ENCODE data around the gene CD3G.
"Not testable (repeated sequence)": the region's sequence is repeated elsewhere in the genome, so short reads cannot be mapped to it uniquely, and the experiment has no call there.

The CD3G gene

GRCh38 chr11:118343981-118344515 lies at the start of gene CD3G:
TSS of gene CD3G (plus strand) at chr11:118344344. CDS start at chr11:118344424, 80 bp downstream.
- peak; percentile 39 to 42 for DNase-seq (ENCODE audit: low read depth in 2 of 2)

DNA sequence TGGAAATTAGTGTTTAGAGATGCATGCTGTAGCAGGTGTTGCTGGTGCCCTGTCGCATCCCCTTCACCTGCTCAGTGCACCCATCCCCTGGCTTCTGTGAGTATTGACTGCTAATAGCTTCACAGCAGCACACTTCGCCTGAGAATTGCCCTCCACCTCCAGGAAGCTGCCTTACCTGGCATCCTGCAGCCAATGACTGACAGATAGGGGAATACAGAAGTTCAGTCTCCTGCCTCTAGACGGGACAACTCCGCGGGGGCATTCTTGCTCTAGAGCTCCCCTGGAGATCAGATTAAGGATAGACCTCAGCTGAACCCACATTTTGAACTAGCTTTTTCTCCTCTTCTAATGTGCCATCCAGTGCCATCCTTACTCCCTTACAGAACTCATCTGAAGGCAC lies 48.9 kb upstream of the CD3G start:
- no peak for DNase-seq (ENCODE audit: low read depth in 2 of 2)

- DNase-seq (ENCODE audit: low read depth in 2 of 2): no peak
Observed at GRCh38 chr11:118295815-118296454, 48.2 kb upstream of the CD3G start.

- no peak for DNase-seq (ENCODE audit: low read depth in 2 of 2)
Observed at GRCh38 chr11:118301600-118302195, 42.4 kb upstream of the CD3G start.

DNA sequence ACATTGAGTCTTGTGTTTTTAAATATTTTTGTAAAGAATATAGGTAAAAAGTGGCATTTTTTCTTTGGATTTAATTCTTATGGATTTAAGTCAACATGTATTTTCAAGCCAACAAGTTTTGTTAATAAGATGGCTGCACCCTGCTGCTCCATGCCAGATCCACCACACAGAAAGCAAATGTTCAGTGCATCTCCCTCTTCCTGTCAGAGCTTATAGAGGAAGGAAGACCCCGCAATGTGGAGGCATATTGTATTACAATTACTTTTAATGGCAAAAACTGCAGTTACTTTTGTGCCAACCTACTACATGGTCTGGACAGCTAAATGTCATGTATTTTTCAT lies 39.9 kb upstream of the CD3G start:
- DNase-seq (ENCODE audit: low read depth in 2 of 2): no peak

DNA sequence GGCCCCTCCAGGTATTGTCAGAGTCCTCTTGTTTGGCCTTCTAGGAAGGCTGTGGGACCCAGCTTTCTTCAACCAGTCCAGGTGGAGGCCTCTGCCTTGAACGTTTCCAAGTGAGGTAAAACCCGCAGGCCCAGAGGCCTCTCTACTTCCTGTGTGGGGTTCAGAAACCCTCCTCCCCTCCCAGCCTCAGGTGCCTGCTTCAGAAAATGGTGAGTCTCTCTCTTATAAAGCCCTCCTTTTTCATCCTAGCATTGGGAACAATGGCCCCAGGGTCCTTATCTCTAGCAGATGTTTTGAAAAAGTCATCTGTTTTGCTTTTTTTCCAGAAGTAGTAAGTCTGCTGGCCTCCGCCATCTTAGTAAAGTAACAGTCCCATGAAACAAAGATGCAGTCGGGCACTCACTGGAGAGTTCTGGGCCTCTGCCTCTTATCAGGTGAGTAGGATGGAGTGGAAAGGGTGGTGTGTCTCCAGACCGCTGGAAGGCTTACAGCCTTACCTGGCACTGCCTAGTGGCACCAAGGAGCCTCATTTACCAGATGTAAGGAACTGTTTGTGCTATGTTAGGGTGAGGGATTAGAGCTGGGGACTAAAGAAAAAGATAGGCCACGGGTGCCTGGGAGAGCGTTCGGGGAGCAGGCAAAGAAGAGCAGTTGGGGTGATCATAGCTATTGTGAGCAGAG lies 39.4 kb upstream of the CD3G start, which contains the start of gene CD3E:
Gene CD3E, plus strand, starts transcription at position 163 of the 681 bp plus-strand sequence. Its CDS starts 223 bp downstream, at position 386.
- DNase-seq (ENCODE audit: low read depth in 2 of 2): peak in 1 of 2 donors; percentile 38

GRCh38 chr11:118305726-118306125 lies 38.4 kb upstream of the CD3G start:
- no peak for DNase-seq (ENCODE audit: low read depth in 2 of 2)

DNA sequence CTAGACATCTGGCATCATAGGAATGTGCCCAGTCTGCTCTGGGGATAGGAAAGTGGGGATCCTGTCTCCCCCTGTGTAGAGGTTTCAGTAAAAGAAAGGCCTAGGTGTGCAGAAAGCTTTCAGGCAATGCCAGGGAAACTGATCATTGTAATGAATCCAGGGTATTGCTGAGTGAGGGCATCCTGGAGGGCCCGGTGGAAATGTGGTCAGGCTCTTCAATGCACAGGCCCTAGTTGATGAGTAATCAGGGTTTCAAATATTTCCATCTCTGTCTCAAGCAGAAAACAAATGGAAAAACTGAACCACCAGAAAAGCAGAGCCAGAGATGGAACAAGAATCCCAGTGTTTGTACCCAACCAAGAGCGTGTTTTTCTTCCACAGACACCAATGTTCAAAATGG lies 37.6 kb upstream of the CD3G start:
- no peak for DNase-seq (ENCODE audit: low read depth in 2 of 2)

GRCh38 chr11:118308995-118309528 lies 35.1 kb upstream of the CD3G start:
- not testable (repeated sequence) for DNase-seq (ENCODE audit: low read depth in 2 of 2)

GRCh38 chr11:118310271-118310670 lies 33.9 kb upstream of the CD3G start:
- DNase-seq (ENCODE audit: low read depth in 2 of 2): no peak

DNA sequence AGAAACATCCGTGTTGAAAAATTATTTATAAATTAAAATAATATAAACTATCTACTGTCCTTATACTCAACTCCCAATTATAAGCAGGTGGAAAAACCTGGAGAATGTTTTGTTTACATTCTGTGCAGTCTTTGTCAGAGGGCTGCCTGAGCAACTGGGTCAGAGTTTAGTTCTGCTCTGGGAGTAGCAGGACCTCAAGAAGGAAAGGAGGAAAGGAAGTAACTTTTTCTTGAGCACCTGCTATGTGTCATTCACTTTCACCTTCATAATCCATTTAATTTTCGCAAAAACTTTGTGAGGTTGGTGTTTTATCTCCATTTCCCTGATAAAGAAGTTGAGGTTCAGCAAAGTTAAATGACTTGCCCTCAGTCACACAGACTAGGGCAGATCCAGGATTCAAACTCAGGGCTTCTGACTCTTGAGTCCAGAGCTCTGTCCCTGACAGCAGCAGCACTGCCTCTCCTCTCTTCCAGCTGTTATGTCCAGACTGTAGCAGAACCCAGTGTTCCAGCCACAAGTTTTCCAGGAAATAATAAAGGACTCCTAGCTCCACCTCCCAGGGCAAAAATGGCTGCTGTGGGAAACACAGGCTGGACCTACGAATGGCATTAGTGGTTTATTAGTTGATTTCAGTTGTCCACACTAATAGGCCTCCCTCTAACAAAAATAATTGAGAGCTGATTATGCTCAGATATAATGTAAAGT lies 33.2 kb upstream of the CD3G start:
- DNase-seq (ENCODE audit: low read depth in 2 of 2): no peak

DNA sequence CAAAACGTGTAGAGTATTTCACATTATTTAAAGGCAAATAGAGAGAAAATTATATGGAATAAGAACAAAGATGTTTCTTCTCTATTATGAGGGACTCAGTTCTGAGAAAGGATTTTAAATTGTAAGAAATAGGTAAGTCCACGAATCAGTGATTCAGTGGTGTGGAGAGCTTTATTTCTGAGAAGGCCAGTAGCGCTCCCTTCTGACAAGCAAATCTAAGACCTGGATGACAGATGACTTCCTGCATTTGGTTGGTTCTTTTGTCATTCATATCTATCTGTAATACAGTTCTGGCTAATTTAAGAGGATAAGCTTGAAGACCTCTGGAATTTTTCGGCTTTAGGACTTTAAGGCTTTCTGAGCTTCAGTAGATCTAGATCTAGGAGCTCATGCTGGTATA lies 32.6 kb upstream of the CD3G start:
- DNase-seq (ENCODE audit: low read depth in 2 of 2): no peak

GRCh38 chr11:118312328-118312727 lies 31.8 kb upstream of the CD3G start:
- DNase-seq (ENCODE audit: low read depth in 2 of 2): no peak

- DNase-seq (ENCODE audit: low read depth in 2 of 2): no peak
Observed at GRCh38 chr11:118313242-118313641, 30.9 kb upstream of the CD3G start.

DNA sequence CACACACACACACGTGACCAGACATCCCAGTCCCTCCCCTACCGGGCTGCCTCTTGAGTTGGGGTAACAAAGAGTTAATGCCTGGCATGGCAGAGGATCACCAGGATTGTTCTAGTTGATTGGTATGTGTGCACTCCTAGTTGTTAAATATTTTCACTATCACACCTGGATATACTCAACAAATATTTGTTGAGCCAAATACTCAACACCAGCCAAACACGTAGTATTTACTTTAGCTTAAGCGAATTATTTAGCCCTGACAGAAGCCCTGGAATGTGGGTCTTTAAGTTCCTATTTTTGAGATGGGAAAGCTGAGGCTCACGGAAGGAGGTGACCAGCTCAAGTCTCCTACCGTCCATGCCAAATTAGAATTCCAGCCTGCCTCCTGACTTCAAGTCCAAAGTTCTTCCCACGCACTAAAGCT lies 29.1 kb upstream of the CD3G start:
- no peak for DNase-seq (ENCODE audit: low read depth in 2 of 2)

DNA sequence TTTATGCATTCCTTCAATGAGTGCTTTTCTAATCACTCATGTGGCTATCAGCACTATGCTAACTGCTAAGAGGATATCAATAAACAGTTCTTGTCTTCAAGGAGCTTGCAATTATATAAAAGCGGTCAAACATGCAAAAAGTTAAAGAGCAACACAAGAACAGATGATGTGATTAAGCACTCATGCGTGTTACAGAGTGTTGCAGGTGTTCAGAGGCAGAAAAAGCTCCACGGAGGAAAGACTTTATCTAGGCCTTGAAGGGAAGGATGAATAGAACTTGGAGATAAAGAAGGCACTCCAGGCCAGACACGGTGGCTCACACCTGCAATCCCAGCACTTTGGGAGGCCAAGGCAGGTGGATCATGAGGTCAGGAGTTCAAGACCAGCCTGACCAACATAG lies 26.0 kb upstream of the CD3G start:
- no peak for DNase-seq (ENCODE audit: low read depth in 2 of 2)

DNA sequence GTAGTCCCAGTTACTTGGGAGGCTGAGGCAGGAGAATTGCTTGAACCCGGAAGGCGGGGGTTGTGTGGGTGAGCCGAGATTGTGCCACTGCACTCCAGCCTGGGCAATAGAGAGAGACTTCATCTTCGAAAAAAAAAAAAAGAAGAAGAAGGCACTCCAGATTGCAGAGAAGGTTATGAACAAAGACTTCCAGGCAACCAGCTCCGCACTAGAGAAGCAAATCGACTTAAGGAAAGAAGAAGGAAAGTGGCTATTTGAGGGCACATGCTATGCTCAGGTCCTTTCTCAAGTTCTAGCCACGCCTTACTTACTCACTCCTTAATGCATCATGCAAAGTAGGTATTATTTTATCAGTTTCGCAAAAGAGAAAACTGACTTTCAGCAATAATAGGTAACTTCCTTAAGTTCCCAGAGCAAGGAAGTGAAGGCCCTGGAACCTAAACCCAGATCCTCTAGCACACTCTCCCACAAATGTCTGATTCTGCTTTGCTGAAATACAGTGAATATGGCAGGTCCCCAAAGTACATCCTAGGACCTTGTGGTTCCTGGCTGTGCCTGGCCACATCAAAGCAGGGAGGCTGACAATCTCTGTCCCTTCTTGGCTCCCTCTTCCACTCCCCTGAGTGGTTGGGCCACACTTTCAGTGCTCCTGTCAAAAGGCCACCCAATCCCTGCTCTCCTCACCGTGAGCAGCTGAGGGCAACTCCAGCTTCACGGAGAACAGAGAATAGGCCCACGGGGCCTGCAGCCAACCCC lies 25.4 kb upstream of the CD3G start:
- DNase-seq (ENCODE audit: low read depth in 2 of 2): no peak

- DNase-seq (ENCODE audit: low read depth in 2 of 2): no peak
Observed at GRCh38 chr11:118319337-118319707, 24.8 kb upstream of the CD3G start.

DNA sequence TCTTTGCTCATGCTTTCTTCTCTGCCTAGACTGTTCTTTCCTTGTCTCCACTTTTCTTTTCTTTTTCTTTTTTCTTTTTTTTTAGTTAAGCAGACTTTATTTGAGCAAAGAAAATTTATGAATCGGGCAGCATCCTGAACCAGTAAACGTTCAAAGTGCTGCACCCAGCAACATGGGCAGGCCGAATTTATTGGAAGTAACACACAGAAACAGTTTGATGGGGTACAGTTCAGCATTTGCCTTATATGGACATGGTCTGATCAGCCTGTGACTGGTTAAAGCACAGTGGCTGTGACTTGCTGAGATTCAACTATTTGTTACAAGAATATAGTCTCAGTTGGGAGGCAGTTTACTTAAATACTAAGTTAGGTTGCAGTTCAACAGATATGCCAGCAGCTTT lies 23.6 kb upstream of the CD3G start:
- DNase-seq (ENCODE audit: low read depth in 2 of 2): no peak

GRCh38 chr11:118321386-118322082 lies 22.6 kb upstream of the CD3G start:
- no peak for DNase-seq (ENCODE audit: low read depth in 2 of 2)

DNA sequence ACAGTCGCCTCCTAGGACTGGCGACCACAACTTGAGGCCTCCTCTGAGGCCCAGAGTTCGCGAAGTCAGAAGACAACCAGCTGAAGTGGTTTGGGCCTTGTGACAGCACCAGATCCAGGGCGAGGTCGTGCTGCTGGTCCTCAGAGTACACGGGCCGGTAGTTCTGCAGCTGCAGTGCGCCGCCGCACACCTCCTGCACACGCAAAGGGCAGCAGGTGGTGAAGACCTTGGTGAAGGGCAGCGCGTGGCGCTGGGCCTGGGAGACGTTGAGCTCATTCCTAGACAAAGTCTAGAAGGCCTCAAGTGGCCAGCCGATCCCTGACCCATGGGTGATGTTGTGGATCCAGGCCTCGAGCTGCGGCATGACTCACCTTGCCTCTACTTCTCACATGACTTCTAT lies 21.4 kb upstream of the CD3G start:
- DNase-seq (ENCODE audit: low read depth in 2 of 2): no peak

Measured in stimulated activated CD8-positive, alpha-beta memory T cell treated with anti-CD3 and anti-CD28 coated beads, Interleukin-7, amount 100 ng/mL, for 1 hour (primary cell).